ENCODE measurements around the gene PAX8. TPM values are rescaled to one million over a fixed set of nuclear protein-coding genes. Genes with fewer than 3 reads are reported as not detected.

Gene PAX8
- total RNA-seq, 2 experiments from 2014 or later: 0.36 to 0.52 TPM

DNA sequence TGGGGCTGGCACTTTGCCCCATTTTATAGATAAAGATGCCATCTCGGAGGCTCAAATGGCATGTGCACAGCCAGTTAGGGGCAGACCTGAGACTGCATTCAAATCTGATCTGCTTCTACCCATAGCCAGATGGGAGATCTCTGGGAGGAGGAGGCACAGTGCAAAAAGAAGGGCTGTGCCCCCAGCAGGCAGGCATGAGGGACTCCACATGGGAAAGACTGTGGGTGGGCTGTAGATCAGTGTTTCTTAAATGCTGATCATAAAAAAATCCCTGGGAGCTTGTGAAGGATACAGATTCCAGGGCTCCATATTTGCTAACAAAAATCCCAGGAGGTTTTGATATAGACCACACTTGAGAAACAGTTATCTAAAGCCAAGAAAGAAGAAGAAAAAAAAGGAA is 15.2 kb downstream of the PAX8 start:
- ATAC-seq (ENCODE audit: poor library complexity) (no peak), DNase-seq (no peak)
- no peak overlapping the region for H3K27ac ChIP-seq (ENCODE audit: low read depth in 1 of 2, low read length in 2 of 2)
- intact Hi-C loops (cut with DNase I, micrococcal nuclease): no loop called here
- CTCF ChIA-PET: no interaction called here
- H3K4me3 Mint-ChIP-seq: no peak overlapping the region
- no peak for TF ChIP-seq CTCF (IDR thresholded peaks at IDR 0.05)
- H3K9me3 Mint-ChIP-seq: no peaks in the 10 kb centered on the region
- H3K27me3 Mint-ChIP-seq: no peaks in the 10 kb centered on the region
- H3K36me3 Mint-ChIP-seq (ENCODE audit: low read depth): no peaks in the 10 kb centered on the region
- H3K27ac Mint-ChIP-seq: no peak overlapping the region
- no peak overlapping the region for H3K4me3 ChIP-seq (ENCODE audit: low read length)
- no peaks in the 10 kb centered on the region for H3K27me3 ChIP-seq (ENCODE audit: control insufficient read depth in 1 of 2, insufficient read depth in 2 of 2, low read length in 2 of 2)
- no peaks in the 10 kb centered on the region for H3K36me3 ChIP-seq (ENCODE audit: insufficient read depth, low read length)
- peaks cover 2% of the 10 kb centered on the region for H3K4me1 ChIP-seq (ENCODE audit: insufficient read depth, low read length)
- POLR2A ChIA-PET: no interaction called here
- no peaks in the 10 kb centered on the region for H3K9me3 ChIP-seq (ENCODE audit: control insufficient read depth in 1 of 2, insufficient read depth in 1 of 2, low read length in 2 of 2)
- H3K4me1 Mint-ChIP-seq (ENCODE audit: low read depth): peaks cover 13% of the 10 kb centered on the region

DNA sequence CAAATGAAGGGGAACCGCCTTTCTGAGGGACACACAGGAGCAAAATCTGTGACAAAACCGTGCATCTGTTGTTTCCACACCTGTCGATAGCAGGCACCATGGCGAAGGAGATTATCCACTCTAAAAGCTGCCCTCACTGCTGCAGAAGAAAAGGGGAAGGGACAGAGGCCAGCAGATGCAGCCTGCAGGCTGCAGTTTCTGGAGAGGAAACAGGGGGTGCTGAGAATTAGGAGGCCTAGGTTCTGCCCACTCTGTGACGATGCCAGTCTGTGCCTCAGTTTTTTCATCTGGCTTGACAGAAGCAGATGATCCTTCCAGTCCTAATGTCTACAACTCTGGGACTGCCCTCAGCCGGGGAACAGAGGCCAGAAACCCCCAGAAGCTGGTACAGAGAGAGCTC is 17.7 kb downstream of the PAX8 start:
- no peaks in the 10 kb centered on the region for H3K27me3 Mint-ChIP-seq
- CTCF ChIA-PET: no interaction called here
- Histone ChIP-seq H3K27ac (ENCODE audit: low read depth in 1 of 2, low read length in 2 of 2) (no peak overlapping the region), H3K27me3 (ENCODE audit: control insufficient read depth in 1 of 2, insufficient read depth in 2 of 2, low read length in 2 of 2) (no peaks in the 10 kb centered on the region), H3K36me3 (ENCODE audit: insufficient read depth, low read length) (no peaks in the 10 kb centered on the region), H3K4me1 (ENCODE audit: insufficient read depth, low read length) (peaks cover 19% of the 10 kb centered on the region), H3K4me3 (ENCODE audit: low read length) (no peak overlapping the region), H3K9me3 (ENCODE audit: control insufficient read depth in 1 of 2, insufficient read depth in 1 of 2, low read length in 2 of 2) (no peaks in the 10 kb centered on the region)
- no peaks in the 10 kb centered on the region for H3K36me3 Mint-ChIP-seq (ENCODE audit: low read depth)
- H3K9me3 Mint-ChIP-seq: no peaks in the 10 kb centered on the region
- ATAC-seq (ENCODE audit: poor library complexity) (no peak), DNase-seq (no peak)
- intact Hi-C loops (cut with DNase I, micrococcal nuclease): no loop called here
- no peak overlapping the region for H3K4me3 Mint-ChIP-seq
- H3K27ac Mint-ChIP-seq: no peak overlapping the region
- TF ChIP-seq CTCF (IDR thresholded peaks at IDR 0.05): no peak
- peaks cover 38% of the 10 kb centered on the region for H3K4me1 Mint-ChIP-seq (ENCODE audit: low read depth)
- POLR2A ChIA-PET: interaction anchor here (1.1 to 1.4 kb wide), 2 partner anchors 10 to 12 kb away, joined by 3 to 4 read pairs; no protein-coding TSS in a partner anchor

GRCh38 chr2:113258471-113259147 is 20.1 kb downstream of the PAX8 start:
- H3K36me3 Mint-ChIP-seq (ENCODE audit: low read depth): no peaks in the 10 kb centered on the region
- ChIA-PET CTCF (interaction anchor here (0.9 kb wide), 1 partner anchor 132 kb away, joined by 3 read pairs; no protein-coding TSS in a partner anchor), POLR2A (no interaction called here)
- DNase-seq (no peak), ATAC-seq (ENCODE audit: poor library complexity) (no peak)
- intact Hi-C loops (cut with DNase I, micrococcal nuclease): no loop called here
- peak overlapping the region; percentile 30 for H3K4me3 Mint-ChIP-seq
- TF ChIP-seq CTCF (IDR thresholded peaks at IDR 0.05): no peak
- H3K27ac Mint-ChIP-seq: no peak overlapping the region
- H3K9me3 ChIP-seq (ENCODE audit: control insufficient read depth in 1 of 2, insufficient read depth in 1 of 2, low read length in 2 of 2): no peaks in the 10 kb centered on the region
- H3K27me3 ChIP-seq (ENCODE audit: control insufficient read depth in 1 of 2, insufficient read depth in 2 of 2, low read length in 2 of 2): no peaks in the 10 kb centered on the region
- H3K4me1 Mint-ChIP-seq (ENCODE audit: low read depth): peaks cover 61% of the 10 kb centered on the region
- H3K4me1 ChIP-seq (ENCODE audit: insufficient read depth, low read length): peaks cover 36% of the 10 kb centered on the region
- peaks cover 3% of the 10 kb centered on the region for H3K9me3 Mint-ChIP-seq
- H3K27ac ChIP-seq (ENCODE audit: low read depth in 1 of 2, low read length in 2 of 2): no peak overlapping the region
- no peaks in the 10 kb centered on the region for H3K36me3 ChIP-seq (ENCODE audit: insufficient read depth, low read length)
- no peak overlapping the region for H3K4me3 ChIP-seq (ENCODE audit: low read length)
- no peaks in the 10 kb centered on the region for H3K27me3 Mint-ChIP-seq
